Renal cortical epithelial cell (primary cell): ENCODE results near the gene MRAS. TPM values are rescaled to one million over a fixed set of nuclear protein-coding genes. Genes with fewer than 3 reads are reported as not detected.
"Not testable (repeated sequence)": the region's sequence is repeated elsewhere in the genome, so short reads cannot be mapped to it uniquely, and the experiment has no call there.

Experiments
- DNase-seq: peaks from one replicate; pipeline ENCODE4 v3.0.0-alpha.2; 2011; ENCODE audit warnings: low read depth
- total RNA-seq: library from RNA; depleted of rRNA; stranded (reverse); fragments of >200 nt; gene quantifications from 2 replicates; pipeline ENCODE4 v1.2.3, GENCODE V29; 2014

The MRAS gene
- total RNA-seq, 1 donor from 2014 or later, result 91.3 TPM

DNA sequence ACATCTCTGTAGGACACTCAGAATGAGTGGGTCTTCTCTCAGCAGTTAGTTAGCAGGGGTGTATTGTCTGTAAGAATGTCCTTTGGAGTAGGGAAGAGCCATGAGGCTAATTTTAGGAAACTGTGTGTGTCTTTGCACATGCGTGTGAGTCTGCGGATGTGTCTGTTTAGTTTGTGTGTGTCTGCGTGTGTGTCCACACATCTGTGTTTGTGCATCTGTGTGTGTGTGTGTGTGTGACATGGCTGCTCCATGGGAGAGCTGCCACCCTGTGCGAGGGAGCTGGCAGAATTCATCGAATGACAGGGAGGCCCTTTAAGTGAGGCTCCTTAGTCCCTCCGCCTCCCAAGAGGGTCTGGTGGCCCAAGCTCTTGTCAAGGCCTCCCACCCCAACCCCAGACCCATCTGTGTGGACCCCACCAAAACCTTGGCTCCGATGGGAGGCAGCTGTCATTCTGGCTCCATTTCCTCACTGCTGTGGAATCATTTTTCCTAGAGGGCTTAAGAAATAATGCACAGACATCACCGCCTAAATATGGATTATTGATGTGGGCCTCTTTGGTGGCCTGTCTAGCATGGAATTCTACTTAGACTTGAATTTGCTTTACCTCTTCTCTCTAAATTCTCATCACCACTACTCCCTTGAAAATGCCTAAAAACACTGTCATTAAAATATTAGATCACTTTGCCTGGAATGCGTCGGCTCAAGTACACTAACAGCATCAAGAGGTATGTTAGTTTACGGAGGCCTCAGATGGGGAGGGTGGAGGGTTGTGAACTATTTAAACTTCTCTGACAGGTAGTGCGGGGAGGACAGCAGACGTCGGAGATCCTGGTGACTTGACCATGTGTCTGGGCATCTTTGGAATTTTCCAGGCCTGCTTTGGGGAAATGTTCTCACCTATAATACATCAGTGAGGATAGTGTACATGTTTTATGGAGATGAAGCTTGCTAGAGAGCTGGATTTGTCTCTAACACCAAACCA, 95.4 kb downstream of the MRAS start:
- DNase-seq, result no peak

DNA sequence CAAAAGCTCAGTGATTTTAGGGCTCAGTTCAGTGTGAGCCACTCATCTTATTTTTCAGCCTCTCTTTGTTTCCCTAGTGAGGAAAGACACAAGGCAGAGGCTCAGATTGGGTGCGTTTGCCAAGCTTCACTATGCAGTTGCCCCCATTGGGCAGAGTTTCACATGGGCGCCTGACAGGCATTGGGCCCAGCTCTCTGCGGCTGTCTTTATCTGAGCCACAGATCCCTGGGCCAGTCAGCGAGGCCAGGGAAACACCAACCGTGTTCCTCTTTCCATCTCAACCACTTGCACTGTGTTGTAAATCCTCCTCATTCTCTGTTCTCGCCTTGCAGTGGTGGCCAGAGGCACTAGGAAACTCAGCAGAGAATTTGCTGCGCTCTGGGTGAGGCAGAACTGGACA, 96.9 kb downstream of the MRAS start:
- DNase-seq, result no peak

DNA sequence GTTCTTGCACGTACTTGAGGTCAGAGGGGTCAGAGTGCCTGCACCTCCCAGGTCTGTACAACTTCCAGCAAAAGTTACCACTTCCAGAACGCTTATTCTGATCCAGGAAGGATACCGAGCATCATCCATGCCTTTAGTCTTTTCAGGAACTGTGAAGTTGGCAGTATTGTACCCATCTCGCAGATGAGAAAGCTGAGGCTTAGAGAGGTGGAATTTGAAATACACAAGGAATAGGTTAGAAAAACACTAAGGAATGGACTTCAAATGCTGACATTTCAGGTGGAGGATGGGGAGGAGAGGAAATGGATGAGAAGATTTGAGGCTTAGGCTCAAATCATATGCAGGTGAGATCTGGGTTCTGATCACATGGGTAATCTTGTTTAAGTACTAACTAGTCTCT, 97.3 kb downstream of the MRAS start:
- DNase-seq, result no peak

DNA sequence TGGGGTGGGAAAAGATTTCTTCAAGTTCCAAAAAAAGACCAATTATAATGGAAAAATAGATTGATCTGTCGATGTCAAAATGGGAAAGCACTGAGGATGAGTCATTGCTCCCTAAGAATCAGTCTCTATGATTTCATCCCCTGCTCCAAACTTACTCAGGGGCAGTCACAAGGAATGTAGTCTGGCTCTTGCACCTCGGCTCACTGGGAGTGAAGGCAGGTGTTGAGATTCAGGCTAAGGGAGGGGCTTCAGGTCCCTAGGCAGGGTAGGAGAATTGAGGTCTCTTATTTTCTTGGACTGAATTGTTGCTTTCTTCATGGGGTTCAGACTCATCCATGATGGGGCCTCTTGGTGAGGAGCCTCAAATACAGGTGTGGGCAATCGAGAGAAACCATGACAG, 100.3 kb downstream of the MRAS start:
- DNase-seq, result no peak

DNA sequence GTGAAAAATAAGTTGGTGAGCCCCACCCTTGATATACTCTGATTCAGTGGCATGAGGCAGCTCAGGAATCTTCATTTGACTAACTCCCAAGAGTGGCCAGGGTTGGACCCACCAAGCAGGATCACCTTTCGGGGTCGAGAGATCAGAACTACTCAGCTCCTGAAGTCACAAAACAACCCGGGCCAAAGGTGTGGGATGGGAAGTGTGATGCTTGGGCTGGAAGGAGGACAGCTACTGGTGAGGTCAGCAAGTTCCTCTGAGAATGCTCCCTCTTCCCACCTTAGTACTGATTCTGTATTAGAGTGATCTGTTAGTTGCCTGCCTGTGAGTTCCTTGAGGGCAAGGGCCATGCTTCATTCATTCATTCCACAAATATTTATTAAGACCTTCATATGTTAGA, 101.1 kb downstream of the MRAS start:
- DNase-seq, result no peak

DNA sequence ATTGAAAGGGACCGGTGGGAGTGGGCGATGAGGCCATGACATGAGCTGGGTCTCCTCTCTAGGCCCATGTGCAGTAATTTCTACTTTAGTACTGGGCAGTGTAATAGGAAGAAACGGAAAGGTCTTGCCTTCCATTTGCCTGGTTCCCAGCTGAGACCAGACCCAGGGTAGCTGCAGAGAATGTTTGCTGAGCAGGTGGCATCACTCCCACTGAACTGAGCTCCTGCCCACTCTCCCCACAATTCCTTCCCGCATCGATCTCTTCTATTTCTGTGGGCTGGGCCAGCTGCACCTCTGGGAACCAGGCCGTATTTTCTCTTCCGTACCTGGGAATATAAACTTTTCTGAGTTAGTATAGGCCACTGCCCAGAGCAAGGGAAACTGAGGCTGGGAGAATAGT, 101.8 kb downstream of the MRAS start:
- no peak for DNase-seq

DNA sequence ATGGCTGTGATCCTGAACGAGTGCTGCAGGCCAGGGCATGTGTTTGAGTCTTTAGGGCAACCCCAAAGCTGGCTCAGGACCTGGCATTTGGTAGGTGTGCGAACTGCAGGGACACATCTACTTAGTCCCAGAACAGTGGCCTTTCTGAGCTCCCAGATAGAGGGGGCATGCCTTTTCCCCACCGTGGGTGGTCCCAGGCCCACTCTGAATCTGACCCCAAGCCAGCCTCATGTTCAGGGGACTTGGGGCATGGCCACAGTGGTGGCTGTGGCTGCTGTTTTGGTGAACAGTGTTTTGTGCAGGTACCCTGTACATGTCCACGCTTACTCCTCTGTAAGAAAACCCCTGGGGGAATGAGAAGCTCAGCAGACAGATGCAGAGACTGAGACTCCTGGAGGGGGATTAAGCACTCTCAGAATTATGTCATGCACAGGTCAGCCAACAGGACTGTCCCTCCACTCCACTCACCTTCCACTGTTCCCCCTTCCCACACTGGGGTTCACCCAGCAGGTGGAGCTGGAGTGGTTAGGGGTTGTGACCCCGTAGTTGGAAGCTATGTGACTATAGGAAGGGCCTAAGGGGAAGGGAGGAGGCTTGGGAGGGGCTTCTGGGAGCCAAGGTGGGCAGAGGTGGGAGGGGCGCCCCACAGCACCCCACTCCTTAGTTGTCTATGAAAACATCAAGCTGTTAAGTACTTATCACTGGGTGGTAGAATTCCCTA, 102.5 kb downstream of the MRAS start:
- DNase-seq, result no peak

DNA sequence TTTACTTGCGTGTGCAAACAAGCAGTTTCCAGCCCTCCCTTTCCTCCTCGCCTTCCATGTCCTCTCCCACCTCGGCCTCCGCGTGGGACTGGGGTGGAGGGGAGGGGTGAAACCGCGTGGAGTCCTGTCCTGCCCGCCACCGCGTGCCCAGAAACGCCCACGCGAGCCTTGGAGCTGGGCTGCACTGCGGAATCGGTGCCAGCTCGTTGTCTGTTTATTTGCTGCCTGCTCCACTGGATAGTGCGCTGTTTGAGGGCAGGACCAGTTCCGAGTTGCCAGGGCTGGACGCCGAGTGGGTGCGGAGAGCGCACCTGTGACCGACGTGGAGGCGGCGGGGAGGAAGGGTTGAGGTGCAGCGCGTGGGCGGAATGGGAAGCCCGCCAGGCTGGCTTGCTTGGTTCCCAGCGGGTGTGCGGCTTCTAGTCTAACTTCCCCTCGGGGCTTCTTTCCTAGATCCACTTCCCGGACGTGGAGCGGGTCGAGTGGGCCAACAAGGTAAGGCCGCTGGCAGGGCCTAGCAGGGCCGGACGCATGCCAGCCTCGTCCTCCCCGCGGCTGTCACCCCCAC, 103.3 kb downstream of the MRAS start:
- DNase-seq, result no peak

DNA sequence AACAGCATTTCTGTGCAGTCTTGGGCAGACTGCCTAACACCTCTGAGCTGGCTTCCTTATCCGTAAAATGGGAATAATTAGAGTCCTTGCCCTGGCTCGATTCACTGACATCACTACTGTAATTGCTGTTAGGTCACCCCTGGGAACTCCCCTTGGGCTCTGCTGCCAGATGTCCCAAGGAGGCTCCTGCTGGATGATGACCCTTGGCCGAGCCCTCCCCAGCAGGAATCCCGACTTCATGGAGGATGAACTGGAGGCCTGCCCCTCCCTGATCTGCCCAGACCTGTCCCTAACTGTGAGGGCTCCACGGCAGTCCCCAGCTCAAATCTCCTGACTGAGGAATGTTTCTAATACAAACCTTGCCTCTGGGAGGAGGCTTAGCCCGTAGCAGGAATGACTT, 104.1 kb downstream of the MRAS start:
- DNase-seq, result no peak

DNA sequence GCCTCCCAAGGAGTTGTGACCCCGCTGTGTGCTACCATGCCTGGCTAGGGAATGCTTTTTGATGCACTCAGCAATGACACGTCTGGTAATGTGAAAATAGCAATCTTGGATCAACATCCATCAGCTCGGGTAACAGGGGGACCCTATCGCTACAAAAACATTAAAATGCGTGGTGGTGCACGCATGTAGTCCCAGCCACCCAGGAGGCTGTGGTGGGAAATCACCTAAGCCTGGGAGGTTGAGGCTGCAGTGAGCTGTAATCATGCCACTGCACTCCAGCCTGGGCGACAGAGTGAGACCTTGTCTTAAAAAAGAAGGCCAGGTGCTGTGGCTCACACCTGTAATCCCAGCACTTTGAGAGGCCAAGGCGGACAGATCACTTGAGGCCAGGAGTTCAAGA, 105.6 kb downstream of the MRAS start:
- DNase-seq, result not testable (repeated sequence)

Other genes starting within 250 kb of the MRAS start
- 9.0 and 21.5 TPM in 2 replicates for gene DZIP1L, start 233.0 kb upstream of the MRAS start, total RNA-seq
- gene A4GNT, start 216.2 kb upstream of the MRAS start, total RNA-seq, result not detected in 2 replicates
- gene DBR1, start 173.7 kb upstream of the MRAS start, total RNA-seq, result 22.1 and 27.3 TPM in 2 replicates
- gene ARMC8, start 161.3 kb upstream of the MRAS start, total RNA-seq, result 57.0 and 86.4 TPM in 2 replicates
- gene NME9, start 18.7 kb upstream of the MRAS start, total RNA-seq, result 1.0 TPM in 1 of 2 replicates, not detected in the other
- gene ESYT3, start 86.0 kb downstream of the MRAS start, total RNA-seq, result 1.2 and 2.3 TPM in 2 replicates
- gene CEP70, start 245.7 kb downstream of the MRAS start, total RNA-seq, result 44.8 and 136 TPM in 2 replicates